IMR-90 (cell line): Measurements from ENCODE around the gene GALNT16. TPM values are rescaled to one million over a fixed set of nuclear protein-coding genes. Genes with fewer than 3 reads are reported as not detected.

Experiments used
- ATAC-seq: fragments of 200-7000 bp; cut with Tn5 transposase; 2 replicates; pipeline ENCODE4 v1.9.1; 2020; ENCODE audit warnings: low read depth, mild to moderate bottlenecking, moderate library complexity
- BruUV-seq: library from RNA; stranded (reverse); fragments of 400-500 nt; replicated peaks from 2 replicates; lab custom pipeline; 2021; lab: Mats Ljungman, UMichigan
- CTCF ChIA-PET: fragments of 300-600 bp; formaldehyde crosslinking; extraction: SDS; loops from one replicate; lab custom pipeline; 2021; ENCODE audit warnings: antibody characterized with exemption; lab: Yijun Ruan, JAX
- POLR2A ChIA-PET: fragments of 300-600 bp; sonication (Branson Sonifier 250); formaldehyde crosslinking; loops from one replicate; lab custom pipeline; 2022; ENCODE audit warnings: antibody characterized with exemption; ENCODE audit not compliant: unreplicated experiment; lab: Charles Lee
- DNase-seq: peaks from one replicate; pipeline ENCODE4 v3.0.0; 2013
- H2AFZ ChIP-seq: replicated peaks from 2 replicates; pipeline ENCODE3; 2013; ENCODE audit warnings: low read length, mild to moderate bottlenecking; ENCODE audit not compliant: poor library complexity
- H2AK5ac ChIP-seq: 2 replicates; pipeline ENCODE4 v1.6.1; 2013; ENCODE audit warnings: low read depth, low read length, inconsistent platforms
- H2AK9ac ChIP-seq: replicated peaks from 2 replicates; pipeline ENCODE3; 2013; ENCODE audit warnings: mild to moderate bottlenecking, low read depth, low read length, moderate library complexity; ENCODE audit not compliant: poor library complexity
- H2BK120ac ChIP-seq: 2 replicates; pipeline ENCODE4 v1.6.1; 2013; ENCODE audit warnings: low read depth, low read length, inconsistent platforms
- H2BK15ac ChIP-seq: 3 replicates; pipeline ENCODE4 v1.6.1; 2013; ENCODE audit warnings: low read depth, low read length, inconsistent platforms
- H2BK20ac ChIP-seq: 2 replicates; pipeline ENCODE4 v1.6.1; 2013; ENCODE audit warnings: low read depth, mild to moderate bottlenecking, inconsistent platforms, low read length, moderate library complexity
- H2BK5ac ChIP-seq: 2 replicates; pipeline ENCODE4 v1.6.1; 2013; ENCODE audit warnings: mild to moderate bottlenecking, low read depth, low read length, inconsistent platforms; ENCODE audit not compliant: poor library complexity, severe bottlenecking
- H3K14ac ChIP-seq: replicated peaks from 2 replicates; pipeline ENCODE4 v1.6.1; 2013; ENCODE audit warnings: low read depth, low read length, inconsistent platforms
- H3K18ac ChIP-seq: 2 replicates; pipeline ENCODE4 v1.6.1; 2013; ENCODE audit warnings: low read depth, low read length, control low read depth
- H3K23ac ChIP-seq: 2 replicates; pipeline ENCODE4 v1.6.1; 2013; ENCODE audit warnings: low read depth, low read length, inconsistent platforms
- H3K27ac ChIP-seq: 2 replicates; pipeline ENCODE4 v1.5.1; 2013; ENCODE audit warnings: mild to moderate bottlenecking, control low read depth, low read length; ENCODE audit not compliant: insufficient read depth
- H3K27me3 ChIP-seq: 2 replicates; pipeline ENCODE4 v1.6.1; 2013; ENCODE audit warnings: low read length; ENCODE audit not compliant: control insufficient read depth, insufficient read depth
- H3K36me3 ChIP-seq: 2 replicates; pipeline ENCODE4 v1.6.1; 2013; ENCODE audit warnings: low read length, mixed read lengths; ENCODE audit not compliant: control insufficient read depth, insufficient read depth
- H3K4ac ChIP-seq: 2 replicates; pipeline ENCODE4 v1.6.1; 2013; ENCODE audit warnings: low read depth, low read length, inconsistent platforms
- H3K4me1 ChIP-seq: 2 replicates; pipeline ENCODE4 v1.6.1; 2013; ENCODE audit warnings: low read length, mixed read lengths; ENCODE audit not compliant: control insufficient read depth, insufficient read depth
- H3K4me2 ChIP-seq: 2 replicates; pipeline ENCODE4 v1.6.1; 2013; ENCODE audit warnings: low read depth, mild to moderate bottlenecking, control low read depth, low read length, moderate library complexity
- H3K4me3 ChIP-seq: 2 replicates; pipeline ENCODE4 v1.5.1; 2013; ENCODE audit warnings: low read depth, mild to moderate bottlenecking, control low read depth, low read length, moderate library complexity; ENCODE audit not compliant: insufficient read depth
- H3K56ac ChIP-seq: 2 replicates; pipeline ENCODE4 v1.6.1; 2013; ENCODE audit warnings: low read length, inconsistent platforms; ENCODE audit not compliant: insufficient read depth; ENCODE audit errors: extremely low read depth
- H3K79me1 ChIP-seq, 2 experiments: 2 replicates each; pipeline ENCODE4 v1.6.1; 2013; ENCODE audit warnings: low read length in 2 of 2, inconsistent platforms in 1 of 2, low read depth in 1 of 2
- H3K9ac ChIP-seq: 2 replicates; pipeline ENCODE4 v1.6.1; 2013; ENCODE audit warnings: low read depth, low read length, control low read depth
- H3K9me1 ChIP-seq: 2 replicates; pipeline ENCODE4 v1.6.1; 2013; ENCODE audit warnings: low read length, inconsistent platforms; ENCODE audit not compliant: insufficient read depth
- H3K9me3 ChIP-seq: 2 replicates; pipeline ENCODE4 v1.6.1; 2013; ENCODE audit warnings: low read length; ENCODE audit not compliant: control insufficient read depth, insufficient read depth
- H4K20me1 ChIP-seq: 2 replicates; pipeline ENCODE4 v1.6.1; 2013; ENCODE audit warnings: low read length, inconsistent platforms; ENCODE audit not compliant: insufficient read depth
- H4K5ac ChIP-seq: 2 replicates; pipeline ENCODE4 v1.6.1; 2013; ENCODE audit warnings: mild to moderate bottlenecking, low read depth, low read length, control low read depth
- H4K8ac ChIP-seq, 2 experiments: 2 replicates each; pipeline ENCODE4 v1.6.1; 2013; ENCODE audit warnings: low read depth in 2 of 2, low read length in 2 of 2, control low read depth in 1 of 2, inconsistent platforms in 1 of 2
- H4K91ac ChIP-seq: 2 replicates; pipeline ENCODE4 v1.6.1; 2013; ENCODE audit warnings: low read depth, low read length, inconsistent platforms; ENCODE audit not compliant: insufficient read depth
- BHLHE40 ChIP-seq: fragments of 150-350 bp; IDR thresholded peaks from 2 replicates; pipeline ENCODE4 v1.6.1; 2016; ENCODE audit warnings: mild to moderate bottlenecking, low read depth, low read length
- CEBPB ChIP-seq: IDR thresholded peaks from 2 replicates; pipeline ENCODE4 v1.6.1; 2012; ENCODE audit warnings: low read depth, low read length, improper control_type of control experiment
- CHD1 ChIP-seq: IDR thresholded peaks from 2 replicates; pipeline ENCODE4 v1.6.1; 2012; ENCODE audit warnings: low read depth, low read length, improper control_type of control experiment
- CTCF ChIP-seq: conservative IDR thresholded peaks from 2 replicates; pipeline ENCODE4 v1.5.1; 2012; ENCODE audit warnings: mild to moderate bottlenecking, low read depth, low read length, improper control_type of control experiment
- ELK1 ChIP-seq: fragments of 150-350 bp; IDR thresholded peaks from 2 replicates; pipeline ENCODE4 v1.6.1; 2016; ENCODE audit warnings: low read depth, mild to moderate bottlenecking, low read length, moderate library complexity, borderline replicate concordance
- FOS ChIP-seq: fragments of 150-350 bp; IDR thresholded peaks from 2 replicates; pipeline ENCODE4 v1.6.1; 2016; ENCODE audit warnings: low read depth, low read length
- MAFK ChIP-seq: IDR thresholded peaks from 2 replicates; pipeline ENCODE4 v1.6.1; 2012; ENCODE audit warnings: low read depth, low read length, improper control_type of control experiment
- MAZ ChIP-seq: IDR thresholded peaks from 2 replicates; pipeline ENCODE4 v1.6.1; 2012; ENCODE audit warnings: low read depth, mild to moderate bottlenecking, low read length, improper control_type of control experiment, moderate library complexity, borderline replicate concordance
- MXI1 ChIP-seq: IDR thresholded peaks from 2 replicates; pipeline ENCODE4 v1.6.1; 2012; ENCODE audit warnings: low read depth, mild to moderate bottlenecking, low read length, moderate library complexity, borderline replicate concordance
- NFE2L2 ChIP-seq: fragments of 150-350 bp; IDR thresholded peaks from 2 replicates; pipeline ENCODE4 v1.6.1; 2016; ENCODE audit warnings: low read depth, mild to moderate bottlenecking, low read length
- POLR2A ChIP-seq: IDR thresholded peaks from 2 replicates; pipeline ENCODE4 v1.6.1; 2012; ENCODE audit warnings: mild to moderate bottlenecking, low read depth, low read length
- RAD21 ChIP-seq: IDR thresholded peaks from 2 replicates; pipeline ENCODE4 v1.6.1; 2012; ENCODE audit warnings: low read length, improper control_type of control experiment
- RCOR1 ChIP-seq: IDR thresholded peaks from 2 replicates; pipeline ENCODE4 v1.6.1; 2012; ENCODE audit warnings: mild to moderate bottlenecking, low read length, improper control_type of control experiment; ENCODE audit not compliant: insufficient replicate concordance
- RFX5 ChIP-seq: IDR thresholded peaks from 2 replicates; pipeline ENCODE4 v1.8.0; 2012; ENCODE audit warnings: low read depth, mild to moderate bottlenecking, low read length, moderate library complexity
- SMC3 ChIP-seq: fragments of 150-350 bp; IDR thresholded peaks from 2 replicates; pipeline ENCODE4 v1.6.1; 2016; ENCODE audit warnings: low read depth, mild to moderate bottlenecking, antibody characterized with exemption, low read length, moderate library complexity
- USF2 ChIP-seq: fragments of 150-350 bp; IDR thresholded peaks from 2 replicates; pipeline ENCODE4 v1.6.1; 2017; ENCODE audit warnings: mild to moderate bottlenecking, antibody characterized with exemption, low read length, low read depth
- WGBS, 2 experiments: methylation state at CpG; one replicate each; pipeline versions ENCODE4 v1.1.5 to v1.1.7; 2013; ENCODE audit warnings: missing lambda C conversion rate in 2 of 2; ENCODE audit not compliant: insufficient read length in 1 of 2; ENCODE audit errors: extremely low coverage in 2 of 2; 5-methylcytosine and 5-hydroxymethylcytosine counted together
- dilution Hi-C: fragments of 300-500 bp; cut with HindIII; formaldehyde crosslinking; loops from one replicate; pipeline ENCODE4 v1.14.3; 2018; ENCODE audit warnings: low sequenced_read_pairs; ENCODE audit not compliant: unreplicated experiment
- in situ Hi-C: fragments of 300-500 bp; cut with MboI; formaldehyde crosslinking; loops from 3 replicates; pipeline ENCODE4 v1.14.3; 2019; ENCODE audit warnings: low sequenced_read_pairs, inconsistent platforms, mixed read lengths
- intact Hi-C: fragments of 100-400 bp; cut with micrococcal nuclease; formaldehyde crosslinking; loops from 2 replicates; pipeline ENCODE4 v1.10.0; 2022
- polyA plus RNA-seq, 3 experiments: library from polyadenylated mRNA; depleted of rRNA; stranded (reverse); fragments of >200 nt; gene quantifications; 2 replicates each; pipeline ENCODE4 v1.2.3, GENCODE V29; 2012; ENCODE audit warnings: low replicate concordance in 1 of 3
- total RNA-seq: library from RNA; depleted of rRNA; stranded (reverse); fragments of >200 nt; gene quantifications from 2 replicates; pipeline ENCODE4 v1.2.3, GENCODE V29; 2012

Gene GALNT16
- total and polyA plus RNA-seq, 2 of the 4 experiments (the other 2 are of a cell fraction) = 0.36 to 1.5 TPM

GRCh38 chr14:69231486-69231885, 28.5 kb upstream of the GALNT16 start:
- Histone ChIP-seq H3K56ac (no peak overlapping the region), H3K4ac (no peak overlapping the region), H4K20me1 (no peaks in the 10 kb centered on the region), H3K4me2 (no peak overlapping the region), H3K79me1 (no peaks in the 10 kb centered on the region), H2AK5ac (no peak overlapping the region), H3K4me1 (no peaks in the 10 kb centered on the region; the same call in 1 of the 2 replicates), H3K9me1 (no peaks in the 10 kb centered on the region), H4K91ac (no peak overlapping the region), H3K18ac (no peak overlapping the region), H2BK15ac (no peak overlapping the region), H3K9me3 (no peaks in the 10 kb centered on the region), H2BK5ac (no peak overlapping the region), H4K8ac (no peak overlapping the region), H3K23ac (no peak overlapping the region), H3K4me3 (no peak overlapping the region), H4K5ac (no peak overlapping the region), H3K27ac (no peak overlapping the region), H3K9ac (no peak overlapping the region), H3K36me3 (peaks cover 14% of the 10 kb centered on the region), H2BK120ac (no peak overlapping the region), H3K14ac (no peak overlapping the region), H2AK9ac (no peak overlapping the region), H2AFZ (no peak overlapping the region), H3K27me3 (no peaks in the 10 kb centered on the region), H2BK20ac (no peak overlapping the region)
- intact Hi-C loops (no loop called here), in situ Hi-C loops (no loop called here), dilution Hi-C loops (no loop called here)
- no TSS peak for BruUV-seq
- DNase-seq (no peak), ATAC-seq (no peak)
- ChIA-PET CTCF (interaction anchor here (0.6 kb wide), 1 partner anchor 10 kb away, joined by 3 read pairs; no protein-coding TSS in a partner anchor), POLR2A (no interaction called here)
- no peak for TF ChIP-seq FOS
- TF ChIP-seq CHD1 = no peak
- no peak for TF ChIP-seq SMC3
- no peak for TF ChIP-seq NFE2L2
- TF ChIP-seq RAD21 = no peak
- TF ChIP-seq BHLHE40 = no peak
- no peak for TF ChIP-seq USF2
- no peak for TF ChIP-seq MAZ
- no peak for TF ChIP-seq RCOR1
- TF ChIP-seq MXI1 = no peak
- TF ChIP-seq ELK1 = no peak
- no peak for TF ChIP-seq POLR2A
- TF ChIP-seq MAFK = no peak
- TF ChIP-seq CEBPB = no peak
- no peak for TF ChIP-seq CTCF
- no peak for TF ChIP-seq RFX5
- WGBS, 2 experiments = 78% methylated on average over 1 of the region's 2 CpGs; no CpG with 5 or more reads in 1 of the 2 experiments
